Gastrocnemius medialis (tissue), 4 donors: ENCODE data around the gene KYNU. TPM values are rescaled to one million over a fixed set of nuclear protein-coding genes. Genes with fewer than 3 reads are reported as not detected.

ENCODE experiments used
- ATAC-seq, 2 donors: fragments of 150-250 bp; one replicate each; pipeline ENCODE4 v1.9.1; 2016
- DNase-seq, 2 donors: peaks; one replicate each; pipeline ENCODE4 v3.0.0-alpha.2; 2019
- H3K27ac ChIP-seq, 4 donors: fragments of 200-600 bp; sonication (generic); 1 replicate in 1 of 4; 2 replicates in 3 of 4; pipeline ENCODE4 v1.5.1; 2016 to 2018; ENCODE audit warnings: mild to moderate bottlenecking in 2 of 4, moderate library complexity in 1 of 4
- H3K27me3 ChIP-seq, 3 donors: fragments of 200-600 bp; sonication (generic) in 2 of 3; 1 replicate in 1 of 3; 2 replicates in 2 of 3; pipeline versions ENCODE4 v1.5.1 to v1.6.0; 2016 to 2019; ENCODE audit warnings: mild to moderate bottlenecking in 1 of 3, moderate library complexity in 1 of 3
- H3K36me3 ChIP-seq, 2 donors: fragments of 200-600 bp; sonication (generic) in 1 of 2; one replicate each; pipeline ENCODE4 v1.5.1; 2017 to 2018
- H3K4me1 ChIP-seq, 2 donors: fragments of 200-600 bp; sonication (generic) in 1 of 2; one replicate each; pipeline ENCODE4 v1.5.1; 2016 to 2017; ENCODE audit warnings: mild to moderate bottlenecking in 2 of 2
- H3K4me3 ChIP-seq, 4 donors: fragments of 200-600 bp; sonication (generic) in 3 of 4; 1 replicate in 1 of 4; 2 replicates in 3 of 4; pipeline ENCODE4 v1.5.1; 2016 to 2019; ENCODE audit warnings: mild to moderate bottlenecking in 2 of 4
- H3K9me3 ChIP-seq, 3 donors: fragments of 200-600 bp; sonication (generic) in 2 of 3; 1 replicate in 1 of 3; 2 replicates in 2 of 3; pipeline ENCODE4 v1.5.1; 2016 to 2019
- CTCF ChIP-seq, 5 experiments: fragments of 450-650 bp in 3 of 5; fragments of 200-600 bp in 2 of 5; sonication (generic) in 2 of 5; IDR thresholded peaks in 4 of 5; conservative IDR thresholded peaks in 1 of 5; 1 replicate in 4 of 5; 2 replicates in 1 of 5; pipeline ENCODE4 v1.5.1; 2016 to 2019; ENCODE audit warnings: antibody characterized with exemption in 5 of 5, mild to moderate bottlenecking in 3 of 5, moderate library complexity in 3 of 5
- POLR2A ChIP-seq, 2 donors: fragments of 450-650 bp; IDR thresholded peaks; one replicate each; pipeline ENCODE4 v1.6.1; 2017; ENCODE audit warnings: antibody characterized with exemption in 2 of 2, mild to moderate bottlenecking in 2 of 2, moderate library complexity in 2 of 2
- in situ Hi-C, 4 donors: fragments of 200-750 bp; cut with MboI; loops; one replicate each; pipeline versions ENCODE4 v1.15.0 to v1.8.0; 2017; ENCODE audit warnings: low sequenced_read_pairs in 4 of 4
- intact Hi-C: fragments of 100-400 bp; cut with DNase I; formaldehyde crosslinking; loops from one replicate; pipeline ENCODE4 v1.15.1; 2023; ENCODE audit warnings: low total_unique reads
- total RNA-seq, 4 donors: library from RNA; depleted of rRNA; stranded (reverse); fragments of >200 nt; gene quantifications; one replicate each; pipeline versions ENCODE4 v1.1.0 to v1.2.3, GENCODE V29; 2016

The KYNU gene
- 1 to 10 TPM in 1 of 4 donors, under 1 TPM in 2, not detected in 1; 0.46 to 2.0 (median 0.61) TPM for total RNA-seq

- no peak for ATAC-seq
- no peak for DNase-seq
- no peak within 1 kb of the TSS for H3K27ac ChIP-seq
- H3K9me3 ChIP-seq, result no peaks in the 10 kb centered on the region
- no peak for TF ChIP-seq POLR2A (IDR thresholded peaks at IDR 0.05)
- TF ChIP-seq CTCF (IDR thresholded peaks at IDR 0.05 in 4 of 5, conservative IDR thresholded peaks at IDR 0.05 in 1 of 5), result no peak
- intact Hi-C loops, result no loop called here
- in situ Hi-C loops, result no loop called here
- no peak within 1 kb of the TSS for H3K4me3 ChIP-seq
- no peaks in the 10 kb centered on the region for H3K36me3 ChIP-seq
- H3K4me1 ChIP-seq, result no peaks in the 10 kb centered on the region
- no peaks in the 10 kb centered on the region for H3K27me3 ChIP-seq
These were observed at the start of gene KYNU for GRCh38 chr2:142877216-142877838. Gene KYNU, plus strand, starts transcription at chr2:142877664. Its CDS starts 7,704 bp downstream, at chr2:142885368.

- DNase-seq (no peak), ATAC-seq (no peak)
- H3K27me3 ChIP-seq, result no peaks in the 10 kb centered on the region
- TF ChIP-seq POLR2A (IDR thresholded peaks at IDR 0.05) (no peak), CTCF (IDR thresholded peaks at IDR 0.05 in 4 of 5, conservative IDR thresholded peaks at IDR 0.05 in 1 of 5) (no peak)
- no peaks in the 10 kb centered on the region for H3K4me1 ChIP-seq
- no peaks in the 10 kb centered on the region for H3K36me3 ChIP-seq
- intact Hi-C loops, result no loop called here
- in situ Hi-C loops, result no loop called here
- no peak overlapping the region for H3K27ac ChIP-seq
- H3K4me3 ChIP-seq, result no peak overlapping the region
- H3K9me3 ChIP-seq, result no peaks in the 10 kb centered on the region
These were observed 43.4 kb upstream of the KYNU start for GRCh38 chr2:142834021-142834420.

- Histone ChIP-seq H3K4me3 (no peak overlapping the region), H3K27me3 (no peaks in the 10 kb centered on the region), H3K4me1 (no peaks in the 10 kb centered on the region), H3K9me3 (no peaks in the 10 kb centered on the region), H3K36me3 (no peaks in the 10 kb centered on the region), H3K27ac (no peak overlapping the region)
- TF ChIP-seq CTCF (IDR thresholded peaks at IDR 0.05 in 4 of 5, conservative IDR thresholded peaks at IDR 0.05 in 1 of 5) (no peak), POLR2A (IDR thresholded peaks at IDR 0.05) (no peak)
- intact Hi-C loops, result no loop called here
- ATAC-seq (no peak), DNase-seq (no peak)
- in situ Hi-C loops, result no loop called here
These were observed 37.0 kb upstream of the KYNU start for GRCh38 chr2:142840436-142840835.

GRCh38 chr2:142841788-142842187, 35.7 kb upstream of the KYNU start:
- Histone ChIP-seq H3K36me3 (no peaks in the 10 kb centered on the region), H3K27ac (no peak overlapping the region), H3K4me3 (no peak overlapping the region), H3K9me3 (no peaks in the 10 kb centered on the region), H3K4me1 (no peaks in the 10 kb centered on the region), H3K27me3 (no peaks in the 10 kb centered on the region)
- DNase-seq (no peak), ATAC-seq (no peak)
- TF ChIP-seq POLR2A (IDR thresholded peaks at IDR 0.05) (no peak), CTCF (IDR thresholded peaks at IDR 0.05 in 4 of 5, conservative IDR thresholded peaks at IDR 0.05 in 1 of 5) (no peak)
- in situ Hi-C loops, result no loop called here
- intact Hi-C loops, result no loop called here

GRCh38 chr2:142842369-142842768, 35.1 kb upstream of the KYNU start:
- TF ChIP-seq POLR2A (IDR thresholded peaks at IDR 0.05), result no peak
- TF ChIP-seq CTCF (IDR thresholded peaks at IDR 0.05 in 4 of 5, conservative IDR thresholded peaks at IDR 0.05 in 1 of 5), result no peak
- H3K36me3 ChIP-seq, result no peaks in the 10 kb centered on the region
- H3K27ac ChIP-seq, result no peak overlapping the region
- no peaks in the 10 kb centered on the region for H3K4me1 ChIP-seq
- intact Hi-C loops, result no loop called here
- no peak overlapping the region for H3K4me3 ChIP-seq
- DNase-seq (no peak), ATAC-seq (no peak)
- in situ Hi-C loops, result no loop called here
- no peaks in the 10 kb centered on the region for H3K27me3 ChIP-seq
- H3K9me3 ChIP-seq, result no peaks in the 10 kb centered on the region
